Stimulated activated CD8-positive, alpha-beta memory T cell treated with anti-CD3 and anti-CD28 coated beads, Interleukin-7, amount 100 ng/mL, for 48 hours (primary cell): Measurements from ENCODE around the gene CTCFL.
"Not testable (repeated sequence)": the region's sequence is repeated elsewhere in the genome, so short reads cannot be mapped to it uniquely, and the experiment has no call there.

Experiments
- DNase-seq, 2 donors: peaks; one replicate each; pipeline ENCODE4 v3.0.0-alpha.2; 2020; ENCODE audit warnings: low read depth in 1 of 2; ENCODE audit errors: extremely low read depth in 1 of 2

The CTCFL gene

DNA sequence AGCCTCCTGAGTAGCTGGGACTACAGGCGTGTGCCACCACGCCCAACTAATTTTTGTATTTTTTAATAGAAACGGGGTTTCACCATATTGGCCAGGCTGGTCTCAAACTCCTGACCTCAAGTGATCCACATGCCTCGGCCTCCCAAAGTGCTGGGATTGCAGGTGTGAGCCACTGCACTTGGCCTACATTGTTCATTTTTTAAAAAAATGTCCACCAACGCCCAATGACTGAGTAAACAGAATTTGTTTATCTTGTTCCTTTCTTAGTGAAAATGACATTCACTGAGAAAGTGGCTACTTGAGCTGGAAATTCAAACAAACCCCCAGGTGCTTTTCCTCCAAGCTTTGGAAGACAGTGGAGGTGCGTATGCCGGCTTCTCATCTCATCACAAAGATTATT is 13.2 kb downstream of the CTCFL start:
- not testable (repeated sequence) for DNase-seq

DNA sequence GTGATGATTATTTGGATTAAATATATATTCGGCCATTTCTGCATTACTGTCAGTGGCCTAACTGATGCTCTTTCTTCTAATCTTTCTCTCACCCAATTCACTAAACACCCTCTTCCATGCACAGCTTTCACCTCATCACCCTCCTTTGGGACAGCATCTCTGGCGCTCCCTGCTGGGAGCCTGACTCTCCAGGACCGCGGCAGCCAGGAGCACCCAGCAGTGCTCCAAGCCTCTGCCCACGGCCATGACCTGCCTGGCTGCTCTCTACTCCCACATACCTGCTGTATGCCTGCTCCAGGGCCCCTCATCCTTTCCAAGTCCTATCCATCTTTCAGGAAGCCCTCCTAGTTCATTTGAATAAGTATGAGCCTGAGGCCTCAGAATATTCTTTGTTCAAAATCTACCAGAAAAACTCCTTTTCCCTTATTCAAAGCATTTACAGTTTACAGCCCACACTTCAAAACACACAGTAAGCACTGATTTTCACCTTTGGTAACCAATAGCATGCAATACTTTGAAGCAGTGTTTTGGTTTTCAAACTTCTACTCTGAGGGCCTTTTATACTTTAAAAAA is 15.2 kb downstream of the CTCFL start:
- no peak for DNase-seq

DNA sequence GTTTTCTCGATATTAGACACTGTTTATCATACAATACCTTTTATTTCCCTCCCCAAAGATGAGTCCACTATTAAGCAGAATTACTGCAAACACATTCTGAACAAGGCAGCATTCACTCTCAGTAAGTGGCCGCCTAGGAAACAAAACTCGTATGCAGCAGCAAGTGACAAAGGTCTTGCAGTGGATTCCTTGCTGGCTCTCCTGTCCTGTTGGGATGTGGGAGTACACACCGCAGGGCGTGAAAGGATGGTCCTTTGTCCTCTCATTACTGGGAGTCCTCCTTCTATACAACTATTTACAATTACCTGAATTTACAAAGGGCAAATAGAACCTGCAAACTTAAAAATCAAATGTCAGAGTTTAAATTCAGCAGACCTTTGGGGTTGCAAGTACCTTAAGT is 16.1 kb downstream of the CTCFL start:
- DNase-seq, result no peak

DNA sequence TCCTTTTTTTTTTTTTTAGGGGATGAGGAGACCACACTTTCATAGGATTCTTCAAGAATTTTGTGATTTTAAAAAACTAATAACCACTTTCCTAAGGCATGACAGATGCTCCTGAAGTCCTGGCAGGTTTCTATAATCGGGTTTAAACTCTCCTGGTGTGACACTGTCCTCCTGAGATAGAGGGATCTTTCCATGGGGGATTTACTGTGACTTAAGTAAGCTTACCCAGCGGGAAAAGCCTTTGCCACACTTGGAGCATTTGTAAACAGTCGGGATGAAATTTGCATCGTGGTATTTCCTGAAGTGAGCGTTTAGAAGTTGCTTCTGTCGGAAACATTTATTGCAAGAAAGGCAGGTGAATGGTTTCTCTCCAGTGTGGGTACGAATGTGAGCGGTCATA is 16.6 kb downstream of the CTCFL start:
- no peak for DNase-seq

DNA sequence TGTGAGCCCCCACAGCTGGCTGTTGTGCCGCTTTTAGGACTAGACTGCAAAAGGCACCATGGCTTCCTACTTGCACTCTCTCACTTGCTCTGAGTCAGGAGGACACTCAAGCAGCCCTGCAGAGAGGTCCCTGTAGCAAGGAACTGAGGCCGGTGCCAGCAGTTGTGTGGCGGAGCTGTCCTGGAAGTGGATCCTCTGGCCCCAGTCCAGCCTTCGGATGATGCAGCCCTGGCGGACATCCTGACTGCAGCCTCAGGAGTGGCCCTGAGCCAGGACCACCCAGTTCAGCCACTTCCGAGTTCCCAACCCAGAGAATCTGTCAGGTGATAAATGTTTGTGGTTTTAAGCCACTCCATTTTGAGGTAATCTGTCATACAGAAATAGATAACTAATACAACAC is 17.5 kb downstream of the CTCFL start:
- DNase-seq, result no peak

DNA sequence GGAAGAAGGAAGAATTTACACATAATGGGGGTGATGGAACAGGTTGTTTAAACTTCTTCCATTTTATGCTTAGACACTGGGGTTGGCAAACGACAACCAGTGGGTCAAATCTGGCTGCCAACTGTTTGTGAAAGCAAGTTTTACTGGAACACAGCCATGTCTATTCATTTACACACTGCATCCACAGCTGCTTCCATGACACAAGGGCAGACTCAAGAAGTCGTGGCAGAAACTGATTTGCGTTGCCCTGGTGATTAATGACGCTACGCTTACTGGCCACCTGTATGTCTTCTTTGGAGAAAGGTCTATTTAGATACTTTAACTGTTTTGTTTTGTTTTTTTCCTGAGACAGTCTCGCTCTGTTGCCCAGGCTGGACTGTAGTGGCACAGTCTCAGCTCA is 19.0 kb downstream of the CTCFL start:
- DNase-seq, result no peak

DNA sequence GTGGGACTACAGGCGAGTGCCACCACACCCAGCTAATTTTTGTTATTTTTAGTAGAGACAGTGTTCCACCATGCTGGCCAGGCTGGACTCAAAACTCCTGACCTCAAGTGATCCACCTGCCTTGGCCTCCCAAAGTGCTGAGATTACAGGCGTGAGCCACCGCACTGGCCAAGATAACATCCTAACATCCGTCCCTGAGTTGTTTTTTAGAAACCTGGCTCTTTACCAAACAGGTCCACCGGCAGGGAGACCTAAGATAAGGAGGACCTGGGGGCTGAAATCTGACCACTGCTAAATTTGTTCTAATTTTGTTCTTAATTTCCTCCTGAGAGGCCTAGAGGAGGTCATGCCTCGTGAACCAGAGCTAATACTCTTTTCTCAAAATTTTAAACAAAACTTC is 20.5 kb downstream of the CTCFL start:
- DNase-seq, result no peak

DNA sequence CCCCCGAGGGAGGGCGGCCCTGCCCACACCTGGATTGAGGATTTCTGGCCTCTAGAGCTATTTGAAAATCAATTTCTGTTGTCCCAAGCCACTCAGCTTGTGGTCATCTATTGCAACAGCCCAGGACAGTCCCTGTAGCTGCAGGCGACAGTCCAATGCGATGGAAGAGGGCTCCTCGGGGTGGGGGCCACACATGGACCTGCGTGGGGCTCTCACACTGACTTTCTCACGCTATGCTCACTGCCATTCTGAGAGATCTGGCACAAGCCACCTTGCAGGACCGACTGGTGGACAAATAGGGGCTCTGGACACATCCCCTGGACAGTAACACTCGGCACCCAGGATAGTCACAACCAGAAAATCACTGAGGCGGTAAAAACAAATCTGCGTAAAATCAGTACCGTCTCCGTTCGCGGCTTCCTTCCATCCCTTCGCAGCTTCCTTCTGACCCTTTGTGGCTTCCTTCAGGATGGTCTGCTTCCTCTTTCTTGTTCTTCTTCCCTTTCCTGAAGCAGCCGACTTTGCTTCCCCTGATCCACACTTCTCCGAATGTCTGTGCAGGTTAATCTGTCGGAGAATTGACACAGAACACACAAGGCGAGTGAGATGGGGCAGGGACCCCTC is 21.8 kb downstream of the CTCFL start:
- no peak for DNase-seq

DNA sequence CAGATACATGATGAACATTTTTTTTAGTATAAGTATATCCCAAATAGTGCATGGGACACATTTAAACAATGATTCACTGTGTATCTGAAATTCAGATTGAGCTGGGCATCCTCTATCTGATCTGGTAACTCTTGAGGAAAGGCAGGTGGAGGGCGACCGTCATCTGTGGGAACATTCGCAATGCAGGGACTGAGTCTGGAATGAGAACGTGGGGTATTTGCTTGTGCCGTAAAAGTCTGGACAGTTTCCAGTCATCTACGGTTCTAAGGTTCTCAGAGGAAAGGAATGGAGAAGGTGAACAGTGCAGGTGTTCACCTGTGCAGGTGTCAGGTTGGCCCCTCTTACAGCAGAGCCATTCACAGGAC is 22.6 kb downstream of the CTCFL start:
- no peak for DNase-seq

DNA sequence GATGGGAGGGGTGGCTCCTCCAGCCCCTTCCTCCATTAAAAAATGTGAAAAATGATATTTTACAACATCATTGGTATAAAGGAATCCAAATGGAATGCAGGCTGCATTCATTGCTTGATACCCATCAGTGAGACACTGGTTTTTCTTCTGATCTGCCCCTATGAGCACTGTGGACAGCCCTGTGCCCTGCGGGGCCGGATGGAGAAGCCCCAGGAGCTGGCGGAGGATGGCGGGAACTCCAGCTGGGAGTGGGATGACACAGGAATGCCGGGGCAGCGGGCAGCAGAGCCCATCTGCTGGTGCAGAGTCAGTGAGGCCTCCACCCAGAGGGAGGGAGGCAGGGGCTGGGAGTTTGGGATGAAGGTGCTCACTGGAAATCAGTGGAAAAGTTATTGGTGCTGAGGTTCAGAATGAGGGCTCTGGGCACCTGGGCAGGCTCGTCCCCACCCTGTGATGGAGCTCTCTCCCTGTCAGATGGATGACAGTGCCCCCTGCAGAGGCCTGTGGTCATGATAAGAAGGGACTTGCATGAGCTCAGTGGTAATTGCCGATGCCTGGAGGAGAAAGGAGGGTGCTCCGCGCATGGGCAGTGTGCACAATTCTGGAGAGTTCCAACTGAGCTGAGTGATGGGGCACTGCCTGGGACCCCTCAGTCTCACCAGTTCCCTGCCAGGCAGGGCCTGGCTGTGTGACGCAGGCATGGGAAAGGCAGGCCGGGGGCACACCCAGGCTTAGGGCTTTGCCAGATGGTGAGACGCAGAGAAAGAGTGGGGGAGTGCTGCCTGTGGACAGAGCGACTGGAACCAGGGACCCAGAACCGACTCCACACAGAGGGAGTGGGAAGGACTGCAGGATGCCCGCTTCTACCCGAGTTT is 23.2 kb downstream of the CTCFL start:
- no peak for DNase-seq

DNA sequence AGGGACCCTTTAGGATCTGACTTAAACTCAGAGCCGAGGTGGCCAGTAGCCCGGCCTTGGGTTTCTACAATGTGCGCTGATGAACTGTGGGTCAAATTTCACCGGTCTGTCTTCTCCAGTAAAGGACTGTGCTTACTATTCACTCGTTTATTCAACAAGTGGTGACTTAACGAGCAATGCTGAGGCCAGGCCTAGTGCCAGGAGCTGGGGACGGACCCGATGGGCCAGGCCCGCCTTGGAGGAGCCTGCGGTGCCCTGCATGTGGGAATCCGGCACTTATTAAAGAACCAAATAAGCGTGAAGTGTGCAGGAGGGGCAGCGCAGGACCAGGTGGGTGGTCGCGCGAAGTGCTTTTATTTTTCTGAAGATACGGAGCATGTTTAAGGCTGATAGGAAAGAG is 24.0 kb downstream of the CTCFL start:
- DNase-seq, result no peak

DNA sequence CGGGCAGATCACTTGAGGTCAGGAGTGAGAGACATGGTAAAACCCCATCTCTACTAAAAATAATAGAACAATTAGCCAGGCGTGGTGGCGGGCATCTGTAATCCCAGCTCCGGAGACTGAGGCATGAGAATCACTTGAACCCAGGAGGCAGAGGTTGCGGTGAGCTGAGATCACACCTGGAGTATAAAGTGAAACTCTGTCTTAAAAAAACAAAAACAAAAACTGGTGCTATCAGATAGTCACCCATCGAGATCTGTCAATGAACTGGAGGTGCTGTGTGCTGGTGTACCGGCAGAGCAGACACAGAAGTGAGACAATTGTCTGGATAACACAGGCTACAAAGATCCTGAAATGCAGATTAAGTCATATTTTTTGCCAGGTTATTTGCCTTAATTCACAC is 24.7 kb downstream of the CTCFL start:
- DNase-seq, result no peak

DNA sequence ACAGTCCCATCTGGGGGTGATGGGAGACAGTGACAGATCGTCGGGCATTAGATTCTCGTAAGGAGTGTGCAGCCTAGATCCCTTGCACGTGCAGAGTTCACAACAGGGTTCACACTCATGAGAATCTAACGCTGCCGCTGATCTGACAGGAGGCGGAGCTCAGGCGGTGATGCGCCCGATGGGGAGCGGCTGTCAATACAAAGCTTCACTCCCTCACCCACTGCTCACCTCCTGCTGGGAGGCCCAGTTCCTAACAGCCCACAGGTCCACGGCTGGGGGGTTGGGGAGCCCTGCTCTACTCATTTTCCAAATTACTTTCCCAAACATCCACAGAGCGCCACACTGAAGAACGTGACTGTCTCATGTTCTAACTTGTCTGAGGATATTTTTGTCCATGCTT is 25.3 kb downstream of the CTCFL start:
- DNase-seq, result no peak

DNA sequence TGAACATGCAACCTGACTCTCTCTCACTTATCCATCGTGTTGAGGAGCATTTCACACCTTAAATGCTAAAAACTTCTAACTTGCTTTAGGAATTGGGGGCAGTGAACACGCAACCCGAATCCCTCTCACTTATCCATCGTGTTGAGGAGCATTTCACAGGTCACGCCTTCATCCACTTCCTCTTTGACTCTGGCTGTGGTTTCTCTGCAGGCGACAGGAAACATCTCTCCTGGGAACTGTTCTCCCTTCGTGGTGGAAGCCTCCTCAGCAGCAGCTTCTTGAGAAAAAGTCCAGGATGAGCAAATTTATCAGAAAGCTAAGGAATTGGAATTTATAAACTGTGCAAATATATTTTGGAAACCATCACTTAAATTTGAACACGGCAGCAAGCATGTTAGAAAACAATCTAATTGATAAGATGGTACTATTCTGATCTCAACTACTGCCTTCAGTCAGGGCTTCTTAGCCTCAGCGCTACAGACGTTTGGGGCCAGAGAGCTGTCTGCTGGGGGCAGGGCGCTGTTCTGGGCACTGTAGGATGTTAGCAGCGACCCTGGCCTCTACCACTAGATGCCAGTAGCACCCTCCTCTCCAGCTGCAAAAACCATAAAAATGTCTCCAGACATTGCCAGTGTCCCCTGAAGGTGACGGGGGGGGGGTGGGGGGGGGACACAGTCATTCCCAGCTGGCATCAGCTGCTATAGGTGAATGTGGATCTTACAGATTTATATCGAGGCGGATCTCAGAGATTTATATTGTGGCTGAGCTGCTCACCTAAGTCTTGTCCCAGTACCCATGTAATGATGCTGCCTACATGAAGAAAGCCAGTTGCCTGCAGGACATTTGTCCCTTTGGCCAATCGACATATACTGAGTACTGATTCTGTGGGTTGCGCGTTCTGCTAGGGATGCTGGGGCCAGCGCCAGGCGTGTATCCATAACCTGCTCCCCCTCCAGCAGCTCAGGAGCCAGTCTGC is 26.2 kb downstream of the CTCFL start:
- DNase-seq, result no peak

DNA sequence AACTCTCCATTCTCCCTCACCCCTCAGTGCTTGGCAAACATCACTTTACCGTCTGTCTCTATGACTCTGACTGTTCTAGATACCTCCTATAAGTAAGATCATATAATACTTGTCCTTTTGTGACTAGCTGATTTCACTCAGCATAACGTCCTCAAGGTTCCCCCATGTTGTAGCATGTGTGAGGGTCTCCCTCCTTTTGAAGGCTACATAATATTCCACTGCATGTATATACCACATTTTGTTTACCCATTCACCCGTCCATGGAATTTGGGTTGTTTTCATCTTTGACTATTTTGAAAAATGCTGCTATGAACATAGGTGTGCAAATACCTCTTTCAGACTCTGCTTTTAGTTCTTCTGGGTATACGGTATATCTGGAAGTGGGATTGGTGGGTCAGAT is 28.3 kb downstream of the CTCFL start:
- DNase-seq, result no peak

DNA sequence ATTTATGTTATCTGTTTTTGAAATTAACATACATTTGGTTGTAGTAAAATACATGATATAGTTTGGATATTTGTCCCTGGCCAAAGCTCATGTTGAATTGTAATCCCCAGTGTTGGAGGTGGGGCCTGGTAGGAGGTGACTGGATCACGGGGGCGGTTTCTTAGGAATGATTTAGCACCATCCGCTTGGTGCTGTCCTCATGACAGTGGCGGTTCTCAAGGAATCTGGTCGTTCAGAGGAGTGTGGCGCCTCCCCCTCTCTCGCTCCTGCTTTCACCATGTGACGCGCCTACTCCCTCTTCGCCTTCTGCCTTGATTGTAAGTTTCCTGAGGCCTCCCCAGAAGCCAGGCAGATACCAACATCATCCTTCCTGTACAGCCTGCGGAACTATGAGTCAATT is 29.0 kb downstream of the CTCFL start:
- DNase-seq, result no peak

DNA sequence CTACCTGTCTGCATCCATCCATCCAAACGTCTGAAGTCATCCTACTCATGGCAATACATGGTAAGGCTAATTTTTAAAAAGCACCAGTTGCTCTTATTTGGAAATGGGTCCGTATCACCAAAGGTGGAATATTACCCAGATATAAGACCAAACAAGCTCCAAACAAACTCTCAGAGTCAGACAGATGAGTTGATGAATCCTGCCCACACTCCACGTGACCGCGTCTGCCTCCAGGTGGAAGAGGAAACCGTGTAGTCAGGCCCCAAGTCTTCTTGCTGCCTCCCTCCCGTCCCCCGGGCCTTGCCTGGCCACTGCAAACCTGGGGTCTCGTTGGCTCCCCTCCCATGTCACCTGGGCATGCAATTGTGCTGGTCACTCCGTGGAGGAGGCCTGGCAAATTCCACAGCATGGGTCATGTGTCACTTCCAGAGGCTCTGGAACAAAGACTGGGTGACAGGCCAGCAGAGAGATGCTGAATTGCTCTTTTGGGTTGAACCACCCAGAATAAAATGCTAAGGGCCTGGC is 31.8 kb downstream of the CTCFL start:
- DNase-seq, result no peak

DNA sequence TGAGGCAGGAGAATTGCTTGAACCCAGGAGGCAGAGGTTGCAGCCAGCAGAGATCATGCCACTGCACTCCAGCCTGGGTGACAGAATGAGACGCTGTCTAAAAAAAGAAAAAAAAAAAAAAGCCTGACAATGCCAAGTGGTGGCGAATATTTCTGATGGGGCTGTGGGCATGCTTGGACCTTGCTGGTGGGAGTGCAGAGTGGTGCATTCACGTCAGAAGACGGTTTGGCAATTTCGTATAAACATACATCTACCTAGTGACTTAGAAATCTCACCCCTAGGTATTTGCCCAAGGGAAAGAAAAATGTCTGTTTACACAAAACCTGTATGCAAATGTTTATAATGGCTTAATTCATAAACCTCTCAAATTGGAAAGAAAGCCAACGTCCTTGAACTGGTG is 33.6 kb downstream of the CTCFL start:
- no peak for DNase-seq

DNA sequence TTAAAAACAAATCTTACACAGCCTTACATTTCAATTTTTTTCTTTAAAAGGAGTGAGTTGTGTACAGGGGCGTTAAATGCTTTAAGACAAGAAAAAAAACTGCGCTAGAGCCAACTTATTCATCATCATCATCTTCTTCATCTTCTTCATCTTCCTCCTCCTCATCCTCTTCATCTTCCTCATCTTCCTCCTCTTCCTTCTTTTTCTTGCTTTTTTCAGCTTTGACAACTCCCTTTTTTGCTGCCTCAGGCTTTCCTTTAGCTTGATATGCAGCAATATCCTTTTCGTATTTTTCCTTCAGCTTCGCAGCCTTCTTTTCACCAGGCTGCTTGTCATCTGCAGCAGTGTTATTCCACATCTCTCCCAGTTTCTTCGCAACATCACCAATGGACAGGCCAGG is 36.7 kb downstream of the CTCFL start:
- DNase-seq, result not testable (repeated sequence)

DNA sequence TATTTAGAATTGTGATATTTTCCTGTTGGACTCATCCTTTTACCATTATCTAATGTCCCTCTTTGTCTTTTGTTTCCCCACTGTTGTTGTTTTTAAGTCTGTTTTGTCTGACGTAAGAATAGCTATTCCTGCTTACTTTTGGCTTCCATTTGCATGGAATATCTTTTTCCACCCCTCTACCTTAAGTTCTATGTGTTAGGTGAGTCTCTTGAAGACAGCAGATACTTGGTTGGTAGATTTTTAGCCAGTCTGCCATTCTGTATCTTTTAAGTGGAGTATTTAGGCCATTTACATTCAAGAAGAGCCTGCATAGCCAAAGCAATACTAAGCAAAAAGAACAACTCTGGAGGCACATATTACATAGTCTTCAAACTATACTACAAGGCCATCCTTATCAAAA is 39.2 kb downstream of the CTCFL start:
- DNase-seq, result no peak

DNA sequence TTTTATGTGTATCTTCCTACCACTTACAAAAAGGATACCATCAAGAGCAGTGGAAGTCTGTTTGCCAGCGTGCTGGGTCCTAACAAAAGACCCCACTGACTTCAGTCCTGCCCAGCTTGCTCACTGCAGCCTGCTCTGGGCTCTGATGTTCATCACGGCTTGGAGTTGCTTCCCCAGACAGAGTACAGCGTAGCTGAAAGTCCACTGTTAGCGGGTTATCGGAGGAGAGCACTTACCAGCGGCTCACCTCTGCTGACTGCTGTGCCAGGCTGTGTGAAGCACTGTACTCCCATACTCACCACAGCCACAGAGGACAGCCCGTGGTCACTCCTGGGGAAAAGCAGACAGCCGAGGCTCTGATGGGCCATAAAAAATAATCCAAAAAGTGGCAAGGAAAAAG is 40.2 kb downstream of the CTCFL start:
- DNase-seq, result no peak
